NCI-H1105 (cell line): ENCODE measurements around the gene PITX2.
"Not testable (repeated sequence)": the region's sequence is repeated elsewhere in the genome, so short reads cannot be mapped to it uniquely, and the experiment has no call there.

Experiments
- DNase-seq: peaks from one replicate; lab custom pipeline; 2025; lab: John Stamatoyannopoulos, UW

The PITX2 gene

GRCh38 chr4:110611968-110612447, 10.9 kb downstream of the PITX2 start:
- DNase-seq, result no peak

DNA sequence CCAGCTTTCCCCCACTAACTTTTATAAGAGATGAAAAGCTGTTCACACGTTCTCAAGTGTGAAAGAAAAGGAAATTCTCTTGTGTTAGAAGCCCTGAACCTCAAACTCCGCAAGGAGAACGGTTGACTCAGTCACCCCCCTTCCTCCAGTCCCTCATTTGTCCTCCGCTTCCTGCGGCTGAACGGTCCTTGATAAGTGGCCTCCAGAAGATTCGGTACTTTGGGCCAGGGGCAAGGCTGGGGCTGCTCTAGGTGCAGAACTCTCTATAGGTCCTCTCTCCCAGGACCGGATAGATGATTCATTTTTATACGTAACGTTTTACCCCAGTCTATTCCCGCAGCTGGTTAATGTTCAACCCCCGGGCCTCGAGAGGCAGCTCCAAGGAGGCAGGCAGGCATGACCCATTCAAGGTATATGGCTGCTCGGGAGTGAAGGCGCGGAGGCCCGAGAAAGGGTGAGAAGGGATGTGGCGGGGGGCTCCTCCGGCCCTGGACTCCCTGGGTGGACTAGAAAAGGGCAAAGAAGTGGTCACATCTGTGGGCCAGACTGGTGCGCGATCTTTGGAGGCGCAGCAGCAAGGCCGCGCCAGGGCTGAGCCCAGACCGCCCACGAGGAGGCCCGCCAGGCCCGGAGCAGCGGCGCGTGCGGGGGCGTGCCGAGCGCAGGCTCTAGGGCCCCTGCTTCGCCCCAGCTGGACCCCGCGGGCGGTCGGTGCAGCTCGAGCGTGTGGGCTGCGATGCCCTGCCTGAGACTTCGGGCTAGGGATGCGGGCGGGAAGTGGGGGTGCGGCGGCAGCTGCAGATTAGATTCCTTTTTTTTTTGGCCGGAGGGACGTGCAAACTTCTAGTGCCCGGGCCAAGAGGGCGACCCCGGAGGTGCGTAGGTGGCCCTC, 11.7 kb downstream of the PITX2 start:
- DNase-seq, result no peak

DNA sequence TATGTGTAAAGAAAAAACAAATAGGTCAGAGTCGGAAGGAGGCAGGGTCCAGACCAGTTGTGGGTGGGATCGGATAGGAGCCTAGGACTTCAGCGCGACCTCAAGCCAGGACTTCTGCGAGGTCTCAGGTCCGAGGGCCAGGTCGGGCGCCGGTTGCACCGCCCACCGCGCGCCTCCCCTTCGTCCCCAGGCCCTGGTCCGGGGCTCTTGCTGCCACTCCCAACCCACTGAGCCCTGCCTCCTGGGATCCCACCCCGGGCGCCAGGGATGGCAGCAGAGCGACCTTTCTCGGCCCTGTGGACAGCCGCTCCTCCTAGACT, 12.3 kb downstream of the PITX2 start:
- no peak for DNase-seq

GRCh38 chr4:110609044-110609750, 13.7 kb downstream of the PITX2 start:
- DNase-seq, result no peak

GRCh38 chr4:110605077-110605476, 17.8 kb downstream of the PITX2 start:
- DNase-seq, result no peak

- DNase-seq, result no peak
These were observed 20.8 kb downstream of the PITX2 start for GRCh38 chr4:110602061-110602460.

DNA sequence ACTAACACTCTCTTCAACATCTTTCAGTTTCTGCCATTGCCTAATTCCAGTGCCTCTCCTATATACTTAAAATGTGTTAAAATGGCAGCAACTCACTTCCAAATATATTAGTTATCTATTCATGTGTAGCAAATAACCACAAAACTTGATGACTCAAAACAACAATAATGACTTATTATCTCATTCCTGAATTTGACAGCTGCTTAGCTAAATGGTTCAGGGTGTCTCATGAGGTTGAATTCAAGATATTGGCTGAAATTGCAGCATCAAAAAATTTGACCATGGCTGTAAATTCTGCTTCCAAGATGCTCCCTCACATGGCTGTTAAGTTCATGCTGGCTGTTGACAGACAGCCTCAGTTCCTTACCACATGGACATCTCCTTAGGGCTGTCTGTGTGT, 25.3 kb downstream of the PITX2 start:
- DNase-seq, result no peak

- no peak for DNase-seq
These were observed 26.4 kb downstream of the PITX2 start for GRCh38 chr4:110596431-110596830.

- DNase-seq, result no peak
These were observed 27.3 kb downstream of the PITX2 start for GRCh38 chr4:110595583-110595982.

- DNase-seq, result no peak
These were observed 33.6 kb downstream of the PITX2 start for GRCh38 chr4:110589297-110589696.

GRCh38 chr4:110587666-110588285, 35.1 kb downstream of the PITX2 start:
- no peak for DNase-seq

GRCh38 chr4:110586131-110586850, 36.6 kb downstream of the PITX2 start:
- DNase-seq, result no peak

DNA sequence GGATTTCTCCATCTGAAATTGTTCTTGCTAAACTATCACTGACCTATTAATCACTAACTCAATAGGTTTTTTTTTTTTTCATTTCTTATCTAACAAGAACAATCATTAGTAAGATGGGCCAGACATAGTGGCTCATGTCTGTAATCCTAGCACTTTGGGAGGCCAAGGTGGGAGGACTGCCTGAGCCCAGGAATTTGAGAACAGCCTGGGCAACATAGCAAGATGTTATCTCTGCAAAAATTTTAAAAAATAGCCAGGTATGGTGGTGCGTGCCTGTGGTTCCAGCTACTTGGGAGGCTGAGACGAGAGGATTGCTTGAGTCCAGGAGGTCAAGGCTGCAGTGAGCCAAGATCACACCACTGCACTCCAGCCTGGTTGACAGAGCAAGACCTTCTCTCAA, 46.2 kb downstream of the PITX2 start:
- DNase-seq, result not testable (repeated sequence)
